Measurements from ENCODE around the gene CMTM6. TPM values are rescaled to one million over a fixed set of nuclear protein-coding genes. Genes with fewer than 3 reads are reported as not detected.

Gene CMTM6
- polyA plus RNA-seq, 1 donor (not counting 4 experiments of a cell fraction or from before 2014, with no cell fraction given): 85.4 TPM

- H3K4me2 ChIP-seq (ENCODE audit: control insufficient read depth, extremely low read depth, insufficient read depth, low read depth, low read length): no peak overlapping the region
- no peak overlapping the region for H3K4me3 ChIP-seq (ENCODE audit: control insufficient read depth in 2 of 3, extremely low read depth in 1 of 3, insufficient read depth in 2 of 3, low read depth in 1 of 3, low read length in 3 of 3)
- H3K27me3 ChIP-seq (ENCODE audit: control insufficient read depth, extremely low read depth, insufficient read depth, low read length): no peaks in the 10 kb centered on the region
- no peaks in the 10 kb centered on the region for H3K9me3 ChIP-seq (ENCODE audit: control insufficient read depth, low read depth, low read length)
- peaks cover 22 to 50% of the 10 kb centered on the region in 2 experiments for H3K36me3 ChIP-seq (ENCODE audit: control insufficient read depth in 2 of 2, extremely low read depth in 1 of 2, insufficient read depth in 2 of 2, low read length in 2 of 2)
- H3K79me2 ChIP-seq (ENCODE audit: control insufficient read depth, insufficient read depth, low read length): peaks cover 9% of the 10 kb centered on the region
- no peak overlapping the region for H2AFZ ChIP-seq (ENCODE audit: control insufficient read depth, low read length)
- H4K20me1 ChIP-seq (ENCODE audit: control insufficient read depth, extremely low read depth, insufficient read depth, low read length): no peaks in the 10 kb centered on the region
- FAIRE-seq (no peak), DNase-seq (ENCODE audit: low read depth, low spot score) (no peak)
- no peaks in the 10 kb centered on the region for H3K4me1 ChIP-seq (ENCODE audit: control insufficient read depth, extremely low read depth, insufficient read depth, low read length)
- H3K9me1 ChIP-seq (ENCODE audit: control insufficient read depth, extremely low read depth, insufficient read depth, low read length): no peaks in the 10 kb centered on the region
- dilution Hi-C loops (cut with MboI; ENCODE audit: extremely low pct_ligation_motif_present, low sequenced_read_pairs): no loop called here
- no peak for TF ChIP-seq CTCF (optimal IDR thresholded peaks at IDR 0.05 in 1 of 3, IDR thresholded peaks at IDR 0.05 in 1 of 3, conservative IDR thresholded peaks at IDR 0.05 in 1 of 3; ENCODE audit: extremely low read depth in 1 of 3, insufficient read depth in 2 of 3, low read length in 3 of 3)
- no peak for TF ChIP-seq EZH2 (IDR thresholded peaks at IDR 0.05; ENCODE audit: low read length)
- H3K27ac ChIP-seq (ENCODE audit: control insufficient read depth, insufficient read depth, low read length): no peak overlapping the region
- no peak overlapping the region for H3K9ac ChIP-seq (ENCODE audit: control insufficient read depth, extremely low read depth, insufficient read depth, low read length)
Observed at GRCh38 chr3:32452009-32452408, 50.6 kb downstream of the CMTM6 start.

DNA sequence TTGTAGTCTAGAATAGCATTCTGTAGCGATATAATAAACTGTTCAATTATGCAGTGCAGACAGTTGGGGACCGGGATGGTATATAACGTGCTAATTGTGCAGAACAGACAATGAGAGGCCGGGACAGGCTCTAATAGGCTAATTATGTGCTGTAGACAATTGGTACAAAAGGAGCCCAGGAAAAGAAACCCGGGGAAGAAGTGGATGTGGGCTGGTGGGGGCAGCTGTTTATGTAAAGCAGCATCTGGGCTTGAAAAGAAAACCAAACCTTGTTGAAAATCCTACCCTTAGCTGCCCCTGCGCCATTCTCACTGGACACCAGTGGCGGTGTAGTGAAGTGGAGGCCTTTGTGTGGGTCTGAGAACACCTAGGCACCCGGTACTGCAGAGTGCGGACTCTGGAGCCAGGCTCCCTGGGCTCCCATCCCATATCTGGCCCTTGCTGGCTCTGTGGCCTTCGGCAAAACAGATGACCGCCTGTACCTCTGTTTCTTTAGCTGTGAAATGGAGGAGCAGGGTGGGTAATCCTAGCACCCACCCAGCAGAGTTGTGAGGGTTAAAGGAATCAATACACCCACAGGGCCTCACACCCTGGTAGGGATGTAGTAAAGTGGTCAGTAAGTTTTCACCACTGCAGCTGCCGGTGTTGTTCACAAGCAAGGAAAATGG lies 51.5 kb downstream of the CMTM6 start:
- no peak for DNase-seq (ENCODE audit: low read depth, low spot score)
- H3K27me3 ChIP-seq (ENCODE audit: control insufficient read depth, extremely low read depth, insufficient read depth, low read length): no peaks in the 10 kb centered on the region
- no peak overlapping the region for H3K4me3 ChIP-seq (ENCODE audit: control insufficient read depth in 2 of 3, extremely low read depth in 1 of 3, insufficient read depth in 2 of 3, low read depth in 1 of 3, low read length in 3 of 3)
- no peak overlapping the region for H2AFZ ChIP-seq (ENCODE audit: control insufficient read depth, low read length)
- FAIRE-seq: no peak
- no peaks in the 10 kb centered on the region for H4K20me1 ChIP-seq (ENCODE audit: control insufficient read depth, extremely low read depth, insufficient read depth, low read length)
- no peaks in the 10 kb centered on the region for H3K4me1 ChIP-seq (ENCODE audit: control insufficient read depth, extremely low read depth, insufficient read depth, low read length)
- dilution Hi-C loops (cut with MboI; ENCODE audit: extremely low pct_ligation_motif_present, low sequenced_read_pairs): no loop called here
- H3K36me3 ChIP-seq (ENCODE audit: control insufficient read depth in 2 of 2, extremely low read depth in 1 of 2, insufficient read depth in 2 of 2, low read length in 2 of 2): peaks cover 22 to 46% of the 10 kb centered on the region in 2 experiments
- TF ChIP-seq CTCF (optimal IDR thresholded peaks at IDR 0.05 in 1 of 3, IDR thresholded peaks at IDR 0.05 in 1 of 3, conservative IDR thresholded peaks at IDR 0.05 in 1 of 3; ENCODE audit: extremely low read depth in 1 of 3, insufficient read depth in 2 of 3, low read length in 3 of 3): no peak
- TF ChIP-seq EZH2 (IDR thresholded peaks at IDR 0.05; ENCODE audit: low read length): no peak
- H3K27ac ChIP-seq (ENCODE audit: control insufficient read depth, insufficient read depth, low read length): no peak overlapping the region
- no peak overlapping the region for H3K4me2 ChIP-seq (ENCODE audit: control insufficient read depth, extremely low read depth, insufficient read depth, low read depth, low read length)
- H3K9me3 ChIP-seq (ENCODE audit: control insufficient read depth, low read depth, low read length): no peaks in the 10 kb centered on the region
- no peaks in the 10 kb centered on the region for H3K9me1 ChIP-seq (ENCODE audit: control insufficient read depth, extremely low read depth, insufficient read depth, low read length)
- no peak overlapping the region for H3K9ac ChIP-seq (ENCODE audit: control insufficient read depth, extremely low read depth, insufficient read depth, low read length)
- peaks cover 17% of the 10 kb centered on the region for H3K79me2 ChIP-seq (ENCODE audit: control insufficient read depth, insufficient read depth, low read length)
